ENCODE data around the gene EVA1B. TPM values are rescaled to one million over a fixed set of nuclear protein-coding genes. Genes with fewer than 3 reads are reported as not detected.

The EVA1B gene
- total and polyA plus RNA-seq, 10 of the 15 experiments (the other 5 are each of a cell fraction or from before 2014, with no cell fraction given): 0.15 to 6.4 (median 3.0) TPM; not detected in 2

DNA sequence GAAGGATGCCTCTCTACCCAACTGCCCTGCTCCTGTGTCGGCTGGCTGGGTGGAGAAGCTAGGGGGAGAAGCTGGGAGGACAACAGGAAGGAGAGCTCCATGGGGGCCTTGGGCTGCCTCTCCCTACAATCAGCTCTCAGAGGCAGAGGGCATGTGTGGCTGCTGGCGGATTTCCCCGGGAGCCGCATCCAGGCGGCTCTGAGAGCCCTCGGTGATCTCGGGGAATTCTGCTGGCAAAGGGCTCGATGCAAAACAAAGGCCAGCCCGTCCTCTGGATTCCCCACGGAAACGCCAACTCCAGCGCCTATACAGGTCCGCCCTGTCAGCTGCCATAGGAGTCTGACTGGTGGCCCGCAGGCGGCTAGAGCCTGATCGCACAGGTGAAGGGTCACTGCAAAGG, 26.4 kb upstream of the EVA1B start:
- no peaks in the 10 kb centered on the region for H3K27me3 ChIP-seq (replicated peaks in 1 of 2; ENCODE audit: control insufficient read depth in 2 of 2, insufficient read depth in 2 of 2, low read length in 1 of 2)
- H3K9ac ChIP-seq (ENCODE audit: control insufficient read depth, insufficient read depth, low read length): peak overlapping the region; percentile 28; the same call in 1 of the 2 replicates
- peak overlapping the region; percentile 79 for H3K27ac ChIP-seq (ENCODE audit: control insufficient read depth, insufficient read depth)
- SMC1A ChIA-PET (ENCODE audit: uncharacterized antibody, unreplicated experiment): interaction anchor here (1.0 to 3.6 kb wide), 7 partner anchors 10 to 72 kb away, joined by 4 to 24 read pairs (median 6); partner anchors contain the start of gene LSM10
- TF ChIP-seq, protein P1, sequence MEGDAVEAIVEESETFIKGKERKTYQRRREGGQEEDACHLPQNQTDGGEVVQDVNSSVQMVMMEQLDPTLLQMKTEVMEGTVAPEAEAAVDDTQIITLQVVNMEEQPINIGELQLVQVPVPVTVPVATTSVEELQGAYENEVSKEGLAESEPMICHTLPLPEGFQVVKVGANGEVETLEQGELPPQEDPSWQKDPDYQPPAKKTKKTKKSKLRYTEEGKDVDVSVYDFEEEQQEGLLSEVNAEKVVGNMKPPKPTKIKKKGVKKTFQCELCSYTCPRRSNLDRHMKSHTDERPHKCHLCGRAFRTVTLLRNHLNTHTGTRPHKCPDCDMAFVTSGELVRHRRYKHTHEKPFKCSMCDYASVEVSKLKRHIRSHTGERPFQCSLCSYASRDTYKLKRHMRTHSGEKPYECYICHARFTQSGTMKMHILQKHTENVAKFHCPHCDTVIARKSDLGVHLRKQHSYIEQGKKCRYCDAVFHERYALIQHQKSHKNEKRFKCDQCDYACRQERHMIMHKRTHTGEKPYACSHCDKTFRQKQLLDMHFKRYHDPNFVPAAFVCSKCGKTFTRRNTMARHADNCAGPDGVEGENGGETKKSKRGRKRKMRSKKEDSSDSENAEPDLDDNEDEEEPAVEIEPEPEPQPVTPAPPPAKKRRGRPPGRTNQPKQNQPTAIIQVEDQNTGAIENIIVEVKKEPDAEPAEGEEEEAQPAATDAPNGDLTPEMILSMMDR (IDR thresholded peaks at IDR 0.05 in 2 of 3, conservative IDR thresholded peaks at IDR 0.05 in 1 of 3; ENCODE audit: control insufficient read depth in 2 of 3, extremely low read depth in 1 of 3, insufficient read depth in 1 of 3, low read depth in 3 of 3, low read length in 3 of 3): no peak
- no peak for TF ChIP-seq CEBPB (IDR thresholded peaks at IDR 0.05; ENCODE audit: borderline replicate concordance in 1 of 2, low read depth in 2 of 2, low read length in 2 of 2)
- no peak for TF ChIP-seq EP300 (IDR thresholded peaks at IDR 0.05; ENCODE audit: borderline replicate concordance in 1 of 2, control insufficient read depth in 1 of 2, low read depth in 2 of 2, low read length in 2 of 2)
- POLR2A ChIA-PET: interaction anchor here (0.5 to 2.6 kb wide), 9 partner anchors 17 to 126 kb away, joined by 3 to 15 read pairs (median 4); no protein-coding TSS in a partner anchor
- peaks cover 37% of the 10 kb centered on the region for H3K4me1 ChIP-seq (ENCODE audit: control insufficient read depth, insufficient read depth, low read length)
- no TSS peak for BruUV-seq (replicated peaks)
- no peak for FAIRE-seq
- no peaks in the 10 kb centered on the region; the same call in 1 of the 2 replicates for H3K79me2 ChIP-seq (ENCODE audit: control insufficient read depth, insufficient read depth, low read length)
- intact Hi-C loops (cut with micrococcal nuclease; ENCODE audit: unreplicated experiment): loop anchor here (2.0 kb wide), 1 partner anchor 19 kb away; no protein-coding TSS in a partner anchor
- peak overlapping the region; percentile 71 for H3K4me2 ChIP-seq (ENCODE audit: control insufficient read depth, insufficient read depth)
- ATAC-seq: no peak; the same call in 2 of the 3 replicates
- H2AFZ ChIP-seq (ENCODE audit: control insufficient read depth, low read depth, low read length): no peak overlapping the region
- H3K9me3 ChIP-seq (replicated peaks; ENCODE audit: control insufficient read depth, insufficient read depth, low read length): no peaks in the 10 kb centered on the region
- RAD21 ChIA-PET (ENCODE audit: unreplicated experiment): interaction anchor here (1.5 to 2.9 kb wide), 4 partner anchors 19 to 70 kb away, joined by 3 to 17 read pairs (median 10); partner anchors contain the start of gene STK40
- CTCF ChIA-PET: interaction anchor here (0.5 to 13.5 kb wide), 8 partner anchors 17 to 510 kb away, joined by 3 to 157 read pairs (median 4); partner anchors contain the start of gene STK40
- no peaks in the 10 kb centered on the region for H4K20me1 ChIP-seq (ENCODE audit: control insufficient read depth, insufficient read depth)
- in situ Hi-C loops (cut with MboI): loop anchor here (5.0 kb wide), 1 partner anchor 72 kb away; no protein-coding TSS in a partner anchor
- 94% methylated on average over 16 of the region's 16 CpGs for WGBS (ENCODE audit: insufficient coverage, insufficient replicate concordance, low lambda C conversion rate, missing lambda C conversion rate)
- H3K4me3 ChIP-seq: no peak overlapping the region
- no peak for DNase-seq (ENCODE audit: low read depth, low spot score)
- peaks cover 18 to 22% of the 10 kb centered on the region in 2 experiments; a peak in 3 of 4 replicates for H3K36me3 ChIP-seq (ENCODE audit: control insufficient read depth in 2 of 2, insufficient read depth in 2 of 2, low read length in 1 of 2)

Data from GM12878 (cell line).